Stimulated activated naive CD8-positive, alpha-beta T cell treated with anti-CD3 and anti-CD28 coated beads, Interleukin-15, amount 100 ng/mL, for 72 hours (primary cell): Measurements from ENCODE around the gene FCRL5.

ENCODE experiments used
- ATAC-seq: fragments of 150-1000 bp; cut with Tn5 transposase; 2 replicates; pipeline ENCODE4 v1.10.0; 2021; ENCODE audit warnings: mild to moderate bottlenecking, moderate library complexity
- DNase-seq, 2 donors: peaks; one replicate each; pipeline ENCODE4 v3.0.0; 2021 to 2022
- H3K27ac Mint-ChIP-seq, 2 donors: one replicate each; pipeline ENCODE4 v1.8.0; 2022; ENCODE audit warnings: mild to moderate bottlenecking in 2 of 2, mixed read lengths in 2 of 2, moderate library complexity in 2 of 2
- H3K27me3 Mint-ChIP-seq: one replicate; pipeline ENCODE4 v1.8.0; 2022; ENCODE audit warnings: mixed read lengths
- H3K4me1 Mint-ChIP-seq: one replicate; pipeline ENCODE4 v1.8.0; 2022; ENCODE audit warnings: mild to moderate bottlenecking, mixed read lengths
- H3K4me3 Mint-ChIP-seq, 2 donors: one replicate each; pipeline ENCODE4 v1.8.0; 2022; ENCODE audit warnings: mild to moderate bottlenecking in 2 of 2, mixed read lengths in 2 of 2, moderate library complexity in 1 of 2
- H3K9me3 Mint-ChIP-seq, 2 donors: one replicate each; pipeline ENCODE4 v1.8.0; 2022; ENCODE audit warnings: mixed read lengths in 2 of 2

The FCRL5 gene

DNA sequence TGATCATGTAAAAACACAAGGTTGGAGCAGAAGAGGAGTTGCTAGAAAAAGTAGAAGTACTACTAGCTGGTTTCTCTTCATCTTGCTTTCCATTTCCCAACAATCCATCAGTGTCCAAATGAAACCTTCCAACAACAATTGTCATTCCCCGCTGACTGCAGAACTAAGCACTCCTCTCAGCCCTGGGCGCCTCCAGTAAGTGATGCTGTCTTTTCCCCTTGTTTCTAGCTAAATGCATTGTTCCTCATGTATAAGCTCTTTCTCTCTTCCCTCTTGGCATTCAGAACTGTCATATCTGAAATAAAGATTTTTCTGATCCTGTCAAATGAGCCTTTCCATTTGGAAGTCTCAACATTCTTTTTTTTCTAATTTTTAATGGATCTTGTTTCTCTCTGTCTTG lies 68.7 kb downstream of the FCRL5 start:
- Mint-ChIP-seq H3K9me3 (peaks cover 0 to 16% of the 10 kb centered on the region in 2 donors), H3K27me3 (no peaks in the 10 kb centered on the region), H3K4me3 (no peak overlapping the region), H3K27ac (no peak overlapping the region), H3K4me1 (peaks cover 5% of the 10 kb centered on the region)
- no peak for ATAC-seq
- no peak for DNase-seq

DNA sequence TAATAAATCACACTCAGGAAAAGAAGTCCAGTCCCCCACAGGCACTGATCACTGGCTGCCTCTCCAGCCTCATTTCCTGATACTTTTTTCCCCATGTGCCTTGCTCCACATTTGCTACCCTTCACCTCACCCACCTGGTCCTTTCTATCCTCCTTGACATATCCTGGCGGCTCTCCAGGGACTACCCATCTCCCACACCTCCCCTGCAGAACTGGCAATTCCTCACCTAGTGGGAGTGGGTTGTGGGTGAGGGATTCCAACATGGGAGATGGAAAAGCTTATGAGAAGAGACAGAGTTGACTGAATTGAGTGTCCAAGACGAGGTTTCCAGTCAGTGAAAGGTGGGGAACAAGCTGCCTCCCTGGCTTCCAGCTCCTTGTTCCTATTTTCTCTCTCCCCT lies 69.6 kb downstream of the FCRL5 start:
- DNase-seq (no peak), ATAC-seq (no peak)
- no peaks in the 10 kb centered on the region for H3K27me3 Mint-ChIP-seq
- no peak overlapping the region for H3K4me3 Mint-ChIP-seq
- no peak overlapping the region for H3K27ac Mint-ChIP-seq
- peaks cover 7 to 24% of the 10 kb centered on the region in 2 donors for H3K9me3 Mint-ChIP-seq
- H3K4me1 Mint-ChIP-seq = peaks cover 5% of the 10 kb centered on the region

DNA sequence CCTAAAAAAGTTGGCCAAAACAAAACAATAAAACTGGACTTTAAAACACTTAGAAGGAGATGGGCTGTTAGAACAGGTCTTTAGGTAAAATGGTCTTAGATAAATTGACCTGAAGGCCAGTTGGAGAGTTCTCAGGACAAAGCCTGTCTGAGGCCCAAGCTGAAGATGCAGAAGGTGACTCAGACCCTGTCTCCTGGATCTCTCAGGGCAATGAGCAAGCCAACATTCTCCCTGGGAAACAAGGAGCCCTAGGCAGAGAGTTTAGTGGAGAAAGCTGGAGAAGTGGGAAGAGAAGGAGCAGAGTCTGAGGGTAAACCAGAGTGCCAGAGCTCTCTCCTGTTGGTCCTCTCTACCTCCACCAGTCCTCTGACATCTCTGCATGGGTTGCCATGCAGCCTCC lies 70.1 kb downstream of the FCRL5 start:
- ATAC-seq = no peak
- H3K9me3 Mint-ChIP-seq = peaks cover 9 to 30% of the 10 kb centered on the region in 2 donors
- no peak for DNase-seq
- H3K27me3 Mint-ChIP-seq = no peaks in the 10 kb centered on the region
- no peak overlapping the region for H3K4me3 Mint-ChIP-seq
- no peak overlapping the region for H3K27ac Mint-ChIP-seq
- H3K4me1 Mint-ChIP-seq = peaks cover 5% of the 10 kb centered on the region

DNA sequence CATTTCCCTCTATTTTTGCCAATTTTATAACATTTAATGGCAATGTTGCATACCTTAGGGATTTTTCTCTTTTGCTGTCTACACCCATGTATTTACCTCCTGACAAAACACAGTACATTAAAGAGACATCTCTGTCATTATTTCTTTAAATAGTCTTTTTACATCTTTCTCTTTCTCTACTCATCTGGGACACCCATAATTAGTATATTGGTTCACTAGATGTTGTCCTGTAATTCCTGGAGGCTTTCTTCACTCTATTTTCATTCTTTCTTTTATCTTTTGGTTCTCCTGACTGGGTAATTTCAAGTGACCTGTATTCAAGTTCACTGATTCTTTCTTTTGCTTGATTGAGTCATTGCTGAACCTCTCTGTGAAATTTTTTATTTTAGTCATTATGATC lies 74.3 kb downstream of the FCRL5 start:
- H3K27ac Mint-ChIP-seq = no peak overlapping the region
- peaks cover 18 to 45% of the 10 kb centered on the region in 2 donors for H3K9me3 Mint-ChIP-seq
- DNase-seq (no peak), ATAC-seq (no peak)
- H3K4me1 Mint-ChIP-seq = no peaks in the 10 kb centered on the region
- no peaks in the 10 kb centered on the region for H3K27me3 Mint-ChIP-seq
- no peak overlapping the region for H3K4me3 Mint-ChIP-seq

DNA sequence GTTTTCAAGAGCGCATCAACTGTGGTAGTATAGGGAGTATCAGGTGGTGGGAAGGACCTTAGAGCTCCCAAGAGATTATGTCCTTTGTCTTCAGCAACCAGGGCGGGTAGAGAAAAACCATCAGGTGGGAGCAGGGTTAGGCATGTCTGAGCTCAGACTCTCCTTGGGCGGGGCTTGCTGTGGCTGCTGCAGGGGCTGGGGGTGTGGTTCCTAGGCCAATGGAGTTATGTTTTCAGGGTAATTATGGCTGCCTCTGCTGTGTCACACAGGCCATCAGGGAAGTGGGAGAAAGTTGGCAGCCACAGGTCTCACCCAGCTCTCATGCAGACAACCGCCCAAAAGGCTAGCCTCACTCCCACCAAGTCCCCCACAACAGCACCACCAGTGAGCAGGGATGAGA lies 74.9 kb downstream of the FCRL5 start:
- H3K4me3 Mint-ChIP-seq = no peak overlapping the region
- ATAC-seq (no peak), DNase-seq (no peak)
- H3K27ac Mint-ChIP-seq = no peak overlapping the region
- peaks cover 18 to 45% of the 10 kb centered on the region in 2 donors for H3K9me3 Mint-ChIP-seq
- no peaks in the 10 kb centered on the region for H3K27me3 Mint-ChIP-seq
- no peaks in the 10 kb centered on the region for H3K4me1 Mint-ChIP-seq

DNA sequence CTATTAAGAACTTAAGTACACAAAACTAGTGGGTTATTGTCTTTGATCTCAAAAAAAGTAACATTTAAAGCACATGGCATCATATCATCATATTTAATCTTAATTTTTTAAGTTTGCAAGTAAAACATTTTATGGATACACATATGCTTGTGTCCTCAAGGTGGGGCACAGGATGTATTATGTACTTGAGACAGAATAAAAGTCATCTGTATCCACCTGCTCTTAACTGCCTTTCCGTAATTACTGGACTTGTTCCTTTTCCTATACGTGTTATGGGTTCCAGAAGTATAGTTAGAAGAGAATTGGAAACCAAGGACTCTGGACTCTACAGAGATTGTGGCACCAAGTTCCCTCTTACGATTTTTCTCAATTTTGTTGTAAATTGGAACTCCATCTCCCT lies 79.4 kb downstream of the FCRL5 start:
- ATAC-seq (no peak), DNase-seq (no peak)
- Mint-ChIP-seq H3K4me3 (no peak overlapping the region), H3K27ac (no peak overlapping the region), H3K27me3 (no peaks in the 10 kb centered on the region), H3K4me1 (no peaks in the 10 kb centered on the region), H3K9me3 (peaks cover 14 to 23% of the 10 kb centered on the region in 2 donors)

DNA sequence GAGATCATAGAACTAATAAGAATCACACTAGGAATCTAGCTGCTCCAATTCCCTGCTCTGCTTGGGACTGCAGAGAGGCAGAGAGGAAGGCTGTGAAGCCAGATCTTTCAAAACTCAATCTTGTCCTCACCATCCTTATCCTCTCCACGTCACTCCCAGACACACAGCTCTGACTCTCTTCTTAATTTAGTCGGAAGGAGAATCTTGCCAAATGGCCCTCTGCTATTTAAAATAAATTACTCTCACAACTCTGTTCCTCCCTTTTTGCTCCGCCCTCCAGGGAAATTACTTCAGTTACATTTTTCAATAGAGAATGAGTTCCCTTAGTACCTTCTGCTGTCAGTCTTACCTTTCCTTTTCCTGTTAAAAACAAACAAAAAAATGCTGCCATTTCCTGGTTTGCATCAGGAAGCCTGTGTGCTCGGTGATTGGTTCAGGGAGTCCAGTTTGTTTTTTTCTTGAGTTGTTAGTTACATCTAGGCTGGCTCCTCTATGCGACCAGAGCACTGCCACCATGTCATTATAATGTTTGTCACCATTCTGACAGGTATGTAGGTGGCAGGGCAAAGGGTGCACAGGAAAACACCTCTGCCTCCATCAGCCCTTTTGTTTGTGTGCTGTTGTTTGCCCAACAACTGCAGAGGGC lies 80.1 kb downstream of the FCRL5 start:
- no peak for ATAC-seq
- H3K27me3 Mint-ChIP-seq = no peaks in the 10 kb centered on the region
- DNase-seq = no peak
- no peak overlapping the region for H3K27ac Mint-ChIP-seq
- no peaks in the 10 kb centered on the region for H3K4me1 Mint-ChIP-seq
- H3K4me3 Mint-ChIP-seq = no peak overlapping the region
- peaks cover 10 to 15% of the 10 kb centered on the region in 2 donors for H3K9me3 Mint-ChIP-seq

DNA sequence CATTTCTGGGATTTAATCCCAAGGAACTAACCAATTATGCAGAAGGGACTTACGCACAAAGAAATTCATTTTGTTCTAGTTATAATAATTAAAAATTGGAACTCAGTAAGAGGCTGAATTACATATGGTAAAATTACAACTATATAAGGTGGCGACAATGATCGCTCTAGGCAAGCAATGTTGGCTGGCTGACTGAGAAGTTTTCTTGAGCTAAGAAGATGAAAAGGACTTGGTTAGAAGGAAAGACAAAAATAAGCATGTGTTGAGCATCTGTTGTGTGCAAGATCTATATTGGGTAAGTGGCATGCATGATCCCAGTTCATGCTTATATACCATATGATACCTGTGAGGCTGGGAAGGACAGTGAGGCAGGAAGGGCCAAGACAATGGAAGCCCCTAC lies 80.8 kb downstream of the FCRL5 start:
- H3K9me3 Mint-ChIP-seq = peaks cover 7 to 9% of the 10 kb centered on the region in 2 donors
- no peak overlapping the region for H3K27ac Mint-ChIP-seq
- ATAC-seq = no peak
- H3K27me3 Mint-ChIP-seq = no peaks in the 10 kb centered on the region
- DNase-seq = no peak
- no peak overlapping the region for H3K4me3 Mint-ChIP-seq
- H3K4me1 Mint-ChIP-seq = no peaks in the 10 kb centered on the region

DNA sequence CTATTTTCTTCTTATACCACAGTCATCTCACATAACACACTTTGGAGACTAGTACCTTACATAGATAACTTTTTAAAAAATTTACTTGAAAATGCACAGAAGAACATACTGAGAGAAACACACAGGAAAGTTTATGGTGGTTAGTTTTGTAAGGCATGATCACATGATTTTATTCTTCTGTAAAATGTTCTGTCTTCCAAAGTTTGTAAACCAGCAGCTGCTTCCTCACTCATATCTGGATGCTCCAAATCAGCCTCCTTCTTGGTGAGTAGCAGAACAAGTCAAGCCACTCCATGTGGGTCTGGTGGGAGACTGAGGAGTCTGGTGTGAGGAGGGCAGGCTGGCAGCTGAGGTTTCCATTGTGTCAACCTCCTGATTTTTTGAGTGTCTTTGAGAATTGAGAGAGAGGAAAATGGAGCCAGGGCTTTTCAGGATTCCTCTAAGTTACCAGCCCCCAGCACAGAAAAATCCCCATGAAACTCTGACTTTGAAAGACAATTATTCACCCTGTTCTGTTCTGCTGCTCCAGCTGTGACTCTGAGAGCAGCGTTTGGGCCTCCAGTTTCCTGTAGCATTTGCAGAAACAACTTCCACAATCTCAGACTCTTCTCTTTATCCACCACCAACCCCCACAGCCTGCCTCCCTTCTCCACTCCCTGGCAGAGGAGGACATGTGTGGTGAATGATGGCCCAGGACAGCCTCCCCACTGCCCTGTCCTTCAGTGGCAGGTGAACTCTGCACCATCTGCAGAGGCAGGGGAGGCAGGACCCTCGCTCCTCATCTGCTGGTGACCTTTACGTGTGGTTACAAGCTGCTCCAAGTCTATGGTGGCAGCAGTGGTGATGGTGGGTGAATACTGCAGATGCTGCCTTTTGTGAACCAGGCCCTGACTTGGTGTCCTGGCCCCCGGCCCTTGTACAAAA lies 82.3 kb downstream of the FCRL5 start:
- Mint-ChIP-seq H3K27me3 (no peaks in the 10 kb centered on the region), H3K9me3 (no peaks in the 10 kb centered on the region), H3K4me1 (no peaks in the 10 kb centered on the region), H3K4me3 (no peak overlapping the region), H3K27ac (no peak overlapping the region)
- DNase-seq (no peak), ATAC-seq (no peak)

DNA sequence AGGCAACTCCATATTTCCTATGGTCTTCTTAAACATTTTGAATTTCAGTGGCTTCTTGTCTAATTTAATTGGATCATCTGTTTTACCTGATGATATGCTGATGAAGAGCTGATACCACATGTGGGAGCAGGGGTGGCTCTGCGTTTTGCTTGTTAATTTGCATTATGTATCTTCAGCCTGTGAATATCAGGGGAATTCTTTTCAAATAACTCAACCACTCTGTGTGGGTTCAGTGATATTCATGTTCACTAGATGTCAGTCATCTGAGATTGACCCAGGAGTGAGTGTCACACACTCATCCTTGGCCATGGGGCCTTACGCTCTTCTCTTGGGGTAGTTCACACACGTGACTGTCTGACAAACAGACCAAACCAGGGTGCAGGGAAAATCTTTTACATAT lies 83.0 kb downstream of the FCRL5 start:
- Mint-ChIP-seq H3K9me3 (no peaks in the 10 kb centered on the region), H3K4me3 (no peak overlapping the region), H3K4me1 (no peaks in the 10 kb centered on the region), H3K27ac (no peak overlapping the region), H3K27me3 (no peaks in the 10 kb centered on the region)
- ATAC-seq = no peak
- DNase-seq = no peak

DNA sequence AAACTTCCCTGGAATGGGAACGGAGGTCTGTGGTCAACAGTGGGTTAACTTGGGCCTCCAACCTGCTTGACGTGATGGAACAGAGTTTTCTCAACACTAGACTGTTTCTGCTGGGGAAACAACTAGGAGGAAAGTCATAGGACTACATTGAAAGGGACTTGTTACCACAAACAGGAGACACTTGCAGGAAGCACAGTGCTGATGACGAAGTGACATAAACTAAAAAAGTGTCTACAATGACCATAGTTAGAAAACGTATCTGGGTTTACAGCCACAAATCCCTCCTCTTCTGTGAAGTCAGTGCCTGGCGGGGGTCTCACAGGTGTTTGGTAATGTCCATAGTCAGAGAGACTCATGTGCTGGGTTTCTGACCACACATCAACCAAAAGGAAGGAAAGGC lies 86.3 kb downstream of the FCRL5 start:
- Mint-ChIP-seq H3K27ac (no peak overlapping the region), H3K4me3 (no peak overlapping the region), H3K9me3 (no peaks in the 10 kb centered on the region), H3K27me3 (no peaks in the 10 kb centered on the region), H3K4me1 (no peaks in the 10 kb centered on the region)
- DNase-seq (no peak), ATAC-seq (no peak)
